DND-41 (cell line): ENCODE data around the gene SPINT2.

Source experiments
- EZH2 ChIP-seq: IDR thresholded peaks from 3 replicates; pipeline ENCODE4 v1.6.1; 2012; ENCODE audit warnings: borderline replicate concordance, low read depth, mild to moderate bottlenecking, moderate library complexity, low read length, inconsistent platforms; ENCODE audit not compliant: severe bottlenecking
- TF ChIP-seq, protein P1 (sequence below): IDR thresholded peaks from 2 replicates; pipeline ENCODE4 v1.5.1; 2012; ENCODE audit warnings: borderline replicate concordance, low read length, moderate library complexity, mild to moderate bottlenecking; ENCODE audit not compliant: poor library complexity, severe bottlenecking; ENCODE audit errors: extremely low read depth

DNA sequence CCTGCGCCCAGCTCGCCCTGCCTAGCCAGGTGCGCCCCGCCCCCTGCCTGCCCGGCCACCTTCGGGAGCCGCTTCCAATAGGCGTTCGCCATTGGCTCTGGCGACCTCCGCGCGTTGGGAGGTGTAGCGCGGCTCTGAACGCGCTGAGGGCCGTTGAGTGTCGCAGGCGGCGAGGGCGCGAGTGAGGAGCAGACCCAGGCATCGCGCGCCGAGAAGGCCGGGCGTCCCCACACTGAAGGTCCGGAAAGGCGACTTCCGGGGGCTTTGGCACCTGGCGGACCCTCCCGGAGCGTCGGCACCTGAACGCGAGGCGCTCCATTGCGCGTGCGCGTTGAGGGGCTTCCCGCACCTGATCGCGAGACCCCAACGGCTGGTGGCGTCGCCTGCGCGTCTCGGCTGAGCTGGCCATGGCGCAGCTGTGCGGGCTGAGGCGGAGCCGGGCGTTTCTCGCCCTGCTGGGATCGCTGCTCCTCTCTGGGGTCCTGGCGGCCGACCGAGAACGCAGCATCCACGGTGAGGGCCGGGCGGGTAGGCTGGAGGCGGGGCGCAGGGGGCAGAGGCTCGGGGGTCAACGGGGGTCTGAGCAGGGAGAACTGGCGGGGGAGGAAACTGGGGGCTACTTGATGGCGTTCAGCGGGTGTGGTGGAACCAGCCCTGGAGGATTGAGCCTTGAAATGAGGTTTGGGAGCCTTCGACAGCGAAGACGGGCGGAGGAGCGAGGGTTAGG lies at the start of gene SPINT2:
- TF ChIP-seq, protein P1, sequence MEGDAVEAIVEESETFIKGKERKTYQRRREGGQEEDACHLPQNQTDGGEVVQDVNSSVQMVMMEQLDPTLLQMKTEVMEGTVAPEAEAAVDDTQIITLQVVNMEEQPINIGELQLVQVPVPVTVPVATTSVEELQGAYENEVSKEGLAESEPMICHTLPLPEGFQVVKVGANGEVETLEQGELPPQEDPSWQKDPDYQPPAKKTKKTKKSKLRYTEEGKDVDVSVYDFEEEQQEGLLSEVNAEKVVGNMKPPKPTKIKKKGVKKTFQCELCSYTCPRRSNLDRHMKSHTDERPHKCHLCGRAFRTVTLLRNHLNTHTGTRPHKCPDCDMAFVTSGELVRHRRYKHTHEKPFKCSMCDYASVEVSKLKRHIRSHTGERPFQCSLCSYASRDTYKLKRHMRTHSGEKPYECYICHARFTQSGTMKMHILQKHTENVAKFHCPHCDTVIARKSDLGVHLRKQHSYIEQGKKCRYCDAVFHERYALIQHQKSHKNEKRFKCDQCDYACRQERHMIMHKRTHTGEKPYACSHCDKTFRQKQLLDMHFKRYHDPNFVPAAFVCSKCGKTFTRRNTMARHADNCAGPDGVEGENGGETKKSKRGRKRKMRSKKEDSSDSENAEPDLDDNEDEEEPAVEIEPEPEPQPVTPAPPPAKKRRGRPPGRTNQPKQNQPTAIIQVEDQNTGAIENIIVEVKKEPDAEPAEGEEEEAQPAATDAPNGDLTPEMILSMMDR: no peak
- TF ChIP-seq EZH2: no peak
